ENCODE measurements around the gene TLR3. TPM values are rescaled to one million over a fixed set of nuclear protein-coding genes. Genes with fewer than 3 reads are reported as not detected.

Gene TLR3
- total and polyA plus RNA-seq, 2 donors (not counting 3 experiments of a cell fraction or from before 2014, with no cell fraction given), result 1.6 to 5.2 TPM

GRCh38 chr4:186020106-186020792 is 48.7 kb upstream of the TLR3 start:
- Histone ChIP-seq H3K4me2 (ENCODE audit: insufficient read depth, low read length) (no peak overlapping the region), H3K4me1 (ENCODE audit: control insufficient read depth, extremely low read depth, insufficient read depth, low read length) (no peaks in the 10 kb centered on the region), H2AFZ (ENCODE audit: low read depth, low read length) (no peak overlapping the region), H3K9ac (replicated peaks; ENCODE audit: extremely low read depth, insufficient read depth, low read length) (no peak overlapping the region), H3K36me3 (ENCODE audit: control insufficient read depth in 2 of 2, extremely low read depth in 1 of 2, insufficient read depth in 2 of 2, low read length in 2 of 2) (no peaks in the 10 kb centered on the region), H4K20me1 (replicated peaks; ENCODE audit: control insufficient read depth, extremely low read depth, insufficient read depth, low read length) (no peaks in the 10 kb centered on the region), H3K27me3 (ENCODE audit: control insufficient read depth in 2 of 2, insufficient read depth in 2 of 2, low read length in 2 of 2) (no peaks in the 10 kb centered on the region), H3K4me3 (replicated peaks in 1 of 3; ENCODE audit: insufficient read depth in 1 of 3, low read depth in 1 of 3, low read length in 3 of 3) (no peak overlapping the region), H3K27ac (ENCODE audit: insufficient read depth, low read depth, low read length) (no peak overlapping the region), H3K79me2 (ENCODE audit: control insufficient read depth, insufficient read depth, low read length) (no peaks in the 10 kb centered on the region), H3K9me1 (replicated peaks; ENCODE audit: control insufficient read depth, extremely low read depth, insufficient read depth, low read length) (no peaks in the 10 kb centered on the region), H3K9me3 (replicated peaks; ENCODE audit: control insufficient read depth, insufficient read depth, low read length) (no peaks in the 10 kb centered on the region)
- ChIA-PET CTCF (interaction anchor here (1.9 to 5.4 kb wide), 6 partner anchors 18 to 422 kb away, joined by 20 to 91 read pairs (median 53); no protein-coding TSS in a partner anchor), POLR2A (no interaction called here)
- TF ChIP-seq MAX (IDR thresholded peaks at IDR 0.05; ENCODE audit: insufficient read depth, insufficient read length) (no peak), MYC (IDR thresholded peaks at IDR 0.05; ENCODE audit: low read depth, low read length) (no peak), POLR2AphosphoS5 (IDR thresholded peaks at IDR 0.05; ENCODE audit: insufficient read depth, low read depth, low read length) (no peak), JUN (IDR thresholded peaks at IDR 0.05; ENCODE audit: borderline replicate concordance, insufficient read depth, insufficient read length, low read depth) (no peak), EZH2 (IDR thresholded peaks at IDR 0.05; ENCODE audit: borderline replicate concordance, low read depth, low read length, severe bottlenecking) (no peak), POLR2A (IDR thresholded peaks at IDR 0.05; ENCODE audit: low read depth, low read length) (no peak), CTCF (IDR thresholded peaks at IDR 0.05; ENCODE audit: extremely low read depth in 1 of 2, insufficient read depth in 1 of 2, low read depth in 1 of 2, low read length in 2 of 2) (no peak), FOS (IDR thresholded peaks at IDR 0.05; ENCODE audit: borderline replicate concordance, insufficient read depth, low read length) (no peak)
- BruUV-seq (replicated peaks), result no TSS peak
- DNase-seq (ENCODE audit: low read depth, low spot score) (no peak), FAIRE-seq (no peak)
- intact Hi-C loops (cut with micrococcal nuclease) (loop anchor here (2.0 to 5.0 kb wide), 3 partner anchors 181 to 363 kb away; no protein-coding TSS in a partner anchor), dilution Hi-C loops (cut with MboI; ENCODE audit: extremely low pct_ligation_motif_present, low sequenced_read_pairs) (no loop called here)
